Ovary (tissue), 3 donors: ENCODE results near the gene KIF26A.

Experiments used
- CTCF ChIP-seq, 3 donors: fragments of 450-650 bp in 2 of 3; fragments of 200-600 bp in 1 of 3; IDR thresholded peaks; one replicate each; pipeline versions ENCODE4 v1.5.1 to v1.8.0; 2016 to 2022; ENCODE audit warnings: antibody characterized with exemption in 3 of 3, mild to moderate bottlenecking in 1 of 3
- EP300 ChIP-seq: sonication (generic); formaldehyde crosslinking; IDR thresholded peaks from one replicate; pipeline ENCODE4 v1.6.1; 2017; ENCODE audit warnings: antibody characterized with exemption
- donor health status: DM: no; HTN: no; CAD: no.

GRCh38 chr14:104094709-104095425, 43.5 kb upstream of the KIF26A start:
- TF ChIP-seq CTCF (IDR thresholded peaks at IDR 0.05) (peak; percentile 56 to 79 (median 78)), EP300 (no peak)
